Activated CD4-positive, CD25-positive, alpha-beta regulatory T cell treated with anti-CD3 and anti-CD28 coated beads, Interleukin-2, amount 50 U/mL, for 16 hours (primary cell): ENCODE data around the gene ARPIN.
"Not testable (repeated sequence)": the region's sequence is repeated elsewhere in the genome, so short reads cannot be mapped to it uniquely, and the experiment has no call there.

ENCODE experiments used
- DNase-seq: peaks from one replicate; pipeline ENCODE4 v3.0.0-alpha.2; 2020; ENCODE audit warnings: low read depth, low spot score

The ARPIN gene

GRCh38 chr15:89912674-89913396 lies at the start of gene ARPIN:
ARPIN (minus strand) TSS chr15:89912952; CDS start chr15:89912835, 117 bp downstream.
- no peak for DNase-seq

DNA sequence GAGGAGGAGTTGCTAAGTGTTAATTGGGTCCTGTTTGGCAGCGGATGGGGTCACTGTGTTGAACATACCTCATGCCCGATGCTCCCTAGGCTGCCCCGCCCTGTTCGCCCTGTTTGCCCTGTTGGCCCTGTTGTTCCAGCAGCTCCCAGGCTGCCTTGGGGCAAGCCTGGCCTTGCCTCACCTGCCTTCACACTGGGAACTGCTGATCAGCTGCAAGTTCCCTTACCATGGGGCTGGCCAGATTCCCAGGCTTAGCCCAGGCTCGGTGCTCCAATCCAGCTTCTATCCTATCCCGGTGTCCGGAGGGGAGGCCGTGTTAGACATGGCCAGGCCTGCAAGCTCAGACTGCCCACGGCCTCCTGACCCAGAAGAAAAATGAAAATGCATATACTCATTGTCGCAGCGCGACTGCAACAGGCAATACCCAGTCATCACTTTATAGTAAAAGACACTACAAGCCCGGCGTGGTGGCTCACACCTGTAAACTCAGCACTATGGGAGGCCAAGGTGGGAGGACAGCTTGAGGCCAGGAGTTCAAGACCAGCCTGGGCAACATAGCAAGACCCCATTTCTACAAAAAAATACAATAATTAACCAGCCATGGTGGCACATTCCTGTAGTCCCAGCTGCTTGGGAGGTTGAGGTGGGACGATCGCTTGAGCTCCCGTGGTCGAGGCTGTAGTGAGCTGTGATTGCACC lies 45.5 kb upstream of the ARPIN start:
- no peak for DNase-seq

- DNase-seq, result not testable (repeated sequence)
Measured at GRCh38 chr15:89955449-89955998, 42.8 kb upstream of the ARPIN start.

- DNase-seq, result no peak
Measured at GRCh38 chr15:89954541-89954940, 41.8 kb upstream of the ARPIN start.

DNA sequence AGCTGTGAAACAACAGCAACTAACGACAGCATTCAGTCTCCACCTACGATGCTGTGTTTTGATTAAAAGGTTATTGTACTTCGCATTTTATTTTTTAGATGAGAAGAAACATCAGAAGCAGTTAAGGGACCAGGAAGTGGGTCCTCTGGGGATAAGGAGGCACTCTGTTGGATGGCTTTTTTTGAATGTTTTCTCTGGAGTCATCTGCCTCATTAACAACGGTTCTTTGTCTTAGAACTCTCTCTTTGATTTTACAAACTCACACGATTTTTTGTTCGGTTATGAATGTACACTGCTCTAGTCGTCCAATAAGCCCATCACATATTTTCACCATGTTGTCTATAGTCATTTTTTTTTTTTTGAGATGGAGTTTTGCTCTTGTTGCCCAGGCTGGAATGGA lies 36.0 kb upstream of the ARPIN start:
- no peak for DNase-seq

- DNase-seq, result no peak
Measured at GRCh38 chr15:89947385-89947784, 34.6 kb upstream of the ARPIN start.

GRCh38 chr15:89946681-89947299 lies 34.0 kb upstream of the ARPIN start:
- DNase-seq, result no peak

DNA sequence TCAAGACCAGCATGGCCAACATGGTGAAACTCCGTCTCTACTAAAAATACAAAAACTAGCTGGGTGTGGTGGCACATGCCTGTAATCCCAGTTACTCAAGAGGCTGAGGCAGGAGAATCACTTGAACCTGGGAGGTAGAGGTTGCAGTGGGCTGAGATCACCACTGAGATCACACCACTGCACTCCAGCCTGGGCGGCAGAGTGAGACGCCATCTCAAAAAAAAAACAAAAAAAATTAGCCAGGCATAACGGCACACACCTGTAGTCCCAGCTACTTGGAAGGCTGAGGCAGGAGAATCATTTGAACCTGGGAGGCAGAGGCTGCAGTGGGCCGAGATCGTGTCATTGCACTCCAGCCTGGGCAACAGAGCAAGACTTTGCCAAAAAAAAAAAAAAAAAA lies 31.0 kb upstream of the ARPIN start:
- DNase-seq, result not testable (repeated sequence)

DNA sequence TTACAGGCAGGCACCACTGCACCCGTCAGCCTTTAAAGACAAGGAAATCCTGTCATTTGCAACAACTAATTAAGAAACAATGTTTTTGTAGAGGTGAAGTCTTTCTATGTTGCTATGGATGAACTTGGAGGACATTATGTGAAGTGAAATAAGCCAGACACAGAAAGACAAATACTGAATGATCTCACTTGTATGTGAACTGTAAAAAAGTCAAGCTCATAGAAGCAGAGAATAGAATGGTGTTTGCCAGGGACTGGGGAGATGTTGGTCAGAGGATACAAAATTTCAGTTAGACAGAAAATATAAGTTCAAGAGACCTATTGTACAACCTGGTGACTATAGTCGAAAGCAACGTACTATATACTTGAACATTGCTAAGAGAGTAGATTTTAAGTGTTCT lies 27.2 kb upstream of the ARPIN start:
- DNase-seq, result no peak

- not testable (repeated sequence) for DNase-seq
Measured at GRCh38 chr15:89939377-89939776, 26.6 kb upstream of the ARPIN start.

DNA sequence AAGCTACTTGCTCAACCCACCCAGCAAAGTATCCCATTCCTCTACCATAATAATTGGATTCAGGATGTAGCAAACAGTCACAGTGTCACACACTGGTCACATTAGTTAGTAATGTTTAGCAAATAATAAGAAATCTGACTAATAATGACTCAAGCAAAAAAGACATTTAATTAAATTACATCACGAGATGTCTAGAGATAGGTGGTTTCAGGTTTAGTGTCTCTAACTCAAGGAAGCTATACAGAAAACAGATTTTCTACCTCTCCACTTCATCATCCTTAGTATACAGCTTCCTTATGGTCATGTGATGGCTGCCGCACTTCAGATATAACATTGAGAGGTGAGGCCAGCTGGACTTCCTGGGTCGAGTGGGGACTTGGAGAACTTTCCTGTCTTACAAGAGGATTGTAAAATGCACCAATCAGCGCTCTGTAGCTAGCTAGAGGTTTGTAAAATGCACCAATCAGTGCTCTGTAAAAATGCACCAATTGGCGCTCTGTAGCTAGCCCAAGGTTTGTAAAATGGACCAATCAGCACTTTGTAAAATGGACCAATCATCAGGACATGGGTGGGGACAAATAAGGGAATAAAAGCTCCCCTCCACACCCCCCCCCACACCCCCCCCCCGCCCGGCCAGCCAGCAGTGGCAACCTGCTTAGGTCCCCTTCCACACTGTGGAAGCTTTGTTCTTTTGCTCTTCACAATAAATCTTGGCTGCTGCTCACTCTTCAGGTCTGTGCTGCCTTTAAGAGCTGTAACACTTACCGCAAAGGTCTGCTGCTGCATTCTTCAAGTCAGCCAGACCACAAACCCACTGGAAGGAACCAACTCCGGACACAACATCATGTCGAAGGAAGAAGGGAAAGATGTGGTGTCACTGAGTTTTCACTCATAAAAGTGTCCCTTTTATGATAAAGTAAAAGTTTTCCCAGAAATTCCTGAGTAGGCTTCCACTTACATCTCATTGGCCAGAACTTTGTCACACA lies 24.9 kb upstream of the ARPIN start:
- no peak for DNase-seq

- DNase-seq, result no peak
Measured at GRCh38 chr15:89936786-89937265, 24.1 kb upstream of the ARPIN start.

DNA sequence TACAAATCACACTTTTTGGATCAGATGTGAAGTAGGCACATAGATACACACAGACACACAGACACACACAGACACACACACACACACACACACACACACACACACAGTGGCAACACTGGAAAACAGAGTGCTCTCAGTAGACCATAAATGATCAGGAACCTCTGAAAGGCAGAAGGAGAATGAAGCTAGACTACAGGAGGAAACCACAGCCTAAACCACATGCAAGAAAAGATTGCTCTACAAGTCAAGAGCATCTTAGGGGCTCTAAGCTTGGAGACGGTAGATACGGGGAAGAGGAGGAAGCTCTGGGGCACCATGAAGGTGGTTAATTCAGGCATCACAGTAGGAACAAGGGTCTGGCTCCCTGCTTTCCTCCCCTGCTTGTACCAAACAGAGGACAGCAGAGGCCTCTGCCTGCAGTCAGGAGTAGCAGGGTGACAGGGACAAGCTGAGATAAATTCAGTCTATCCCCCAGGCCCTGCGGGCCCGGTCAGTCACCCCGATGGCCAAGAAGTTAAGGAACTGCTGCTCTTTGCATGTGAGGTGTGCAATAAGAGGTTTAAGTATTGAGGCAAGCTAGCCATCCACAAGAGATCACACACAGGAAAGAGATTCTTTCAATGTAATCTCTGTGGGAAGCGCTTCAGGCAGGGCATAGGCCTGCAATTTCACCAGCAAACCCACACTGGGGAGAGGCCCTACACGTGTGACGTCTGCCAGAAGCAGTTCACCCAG lies 23.5 kb upstream of the ARPIN start:
- DNase-seq, result no peak

GRCh38 chr15:89932880-89933279 lies 20.1 kb upstream of the ARPIN start:
- no peak for DNase-seq

DNA sequence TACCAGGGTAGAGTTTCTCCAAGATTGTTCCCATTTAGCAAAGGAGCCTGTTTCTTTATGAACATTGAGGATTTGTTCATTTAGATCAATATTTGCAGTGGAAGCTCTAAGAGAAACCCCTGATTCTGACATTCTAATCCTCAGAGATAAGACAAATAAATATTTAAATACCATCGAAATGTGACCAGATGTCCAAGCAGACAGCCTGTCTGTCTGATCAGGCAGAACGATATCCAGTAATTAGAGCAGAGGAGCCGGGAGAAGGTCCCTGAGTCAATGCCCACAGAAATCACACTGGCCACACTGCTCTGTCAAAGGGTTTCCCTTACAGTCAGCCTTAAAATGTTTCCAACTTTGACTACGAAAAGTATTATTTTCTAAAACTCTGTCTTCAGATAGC lies 15.7 kb upstream of the ARPIN start:
- DNase-seq, result no peak

DNA sequence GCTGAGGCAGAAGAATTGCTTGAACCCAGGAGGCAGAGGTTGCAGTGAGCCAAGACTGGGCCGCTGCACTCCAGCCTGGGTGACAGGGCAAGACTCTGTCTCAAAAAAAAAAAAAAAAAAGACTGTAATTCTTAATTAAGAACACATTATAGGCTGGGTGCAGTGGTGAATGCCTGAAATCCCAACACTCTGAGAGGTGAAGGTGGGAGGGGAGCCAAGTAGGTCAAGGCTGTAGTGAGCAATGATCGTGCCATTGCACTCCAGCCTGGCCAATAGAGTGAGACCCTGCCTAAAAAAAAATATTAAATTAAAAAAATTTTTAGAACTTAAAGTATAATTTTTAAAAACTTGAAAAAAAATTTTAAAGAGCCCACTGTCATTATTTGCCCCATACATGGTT lies 13.4 kb upstream of the ARPIN start:
- no peak for DNase-seq

DNA sequence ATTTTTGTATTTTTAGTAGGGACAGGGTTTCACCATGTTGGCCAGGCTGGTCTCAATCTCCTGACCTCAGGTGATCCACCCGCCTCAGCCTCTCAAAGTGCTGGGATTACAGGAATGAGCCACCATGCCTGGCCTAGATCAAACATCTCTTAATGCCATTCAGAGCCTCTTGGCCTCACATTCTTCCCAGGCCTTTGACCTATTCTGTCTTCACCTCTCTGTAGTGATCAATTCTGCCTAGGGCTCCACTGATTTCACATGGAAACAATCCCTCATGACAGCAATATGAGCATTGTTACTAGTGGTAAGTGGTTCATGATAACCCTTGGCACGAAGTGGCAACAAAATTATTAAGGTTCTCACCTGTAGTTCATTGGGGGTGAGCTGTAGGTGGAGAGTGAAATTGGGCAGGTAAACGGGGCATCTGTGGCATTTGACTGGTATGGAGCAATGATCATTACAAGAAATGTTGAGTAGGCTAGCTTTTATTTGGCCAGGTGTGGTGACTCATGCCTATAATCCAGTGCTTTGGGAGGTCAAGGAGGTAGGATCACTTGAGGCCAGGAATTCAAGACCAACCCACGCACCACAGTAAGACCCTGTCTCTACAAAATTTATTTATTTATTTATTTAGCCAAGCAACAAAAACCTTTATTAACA lies 4.8 kb upstream of the ARPIN start:
- no peak for DNase-seq

DNA sequence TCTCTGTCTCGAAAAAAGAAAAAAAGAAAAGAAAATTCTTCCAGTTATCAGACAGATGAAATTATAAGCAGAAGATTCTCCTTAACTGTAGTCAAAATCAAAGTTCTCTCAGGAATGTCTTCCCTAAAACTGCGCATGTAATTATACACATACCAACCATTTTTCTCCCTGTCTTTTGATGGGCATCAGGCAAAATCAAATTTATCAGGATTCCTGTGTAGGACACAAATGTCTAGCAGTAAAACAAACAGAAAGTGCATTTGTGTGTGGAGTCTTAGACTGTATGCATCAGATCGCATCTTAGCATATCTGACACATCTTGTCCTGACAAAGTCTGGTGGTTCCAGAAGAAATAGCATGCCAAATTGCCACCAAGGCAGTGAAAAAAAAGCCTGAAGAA lies 3.9 kb upstream of the ARPIN start:
- no peak for DNase-seq

DNA sequence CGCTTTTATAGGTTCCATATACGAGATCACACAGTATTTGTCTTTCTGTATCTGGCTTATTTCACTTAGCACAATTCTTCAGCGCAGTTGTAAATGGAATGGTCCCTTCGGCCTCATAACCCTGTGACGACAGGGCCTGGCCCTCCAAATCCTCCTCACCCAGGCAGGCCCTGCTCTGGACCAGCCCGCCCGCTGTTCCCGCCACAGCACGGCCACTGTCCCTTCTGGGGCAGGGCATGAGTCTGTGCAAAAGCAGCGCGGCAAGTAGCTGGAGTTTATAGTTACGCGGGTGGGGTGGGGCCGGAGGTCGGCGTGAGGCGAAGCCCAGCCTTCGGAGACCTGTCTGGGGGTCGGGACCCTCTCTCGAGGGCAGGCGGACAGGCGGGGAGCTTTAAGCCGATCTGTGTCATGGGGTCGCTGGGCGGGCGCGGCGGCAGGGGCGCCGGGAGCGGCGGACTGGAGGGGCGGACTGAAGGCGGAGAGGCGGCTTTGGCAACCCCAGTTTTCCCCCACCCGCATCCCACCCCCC lies 543 bp downstream of the ARPIN start:
- no peak for DNase-seq
